Measurements from ENCODE around the gene KCNJ16.

- no peak for TF ChIP-seq POLR2A (IDR thresholded peaks at IDR 0.05)
- TF ChIP-seq, protein P1, sequence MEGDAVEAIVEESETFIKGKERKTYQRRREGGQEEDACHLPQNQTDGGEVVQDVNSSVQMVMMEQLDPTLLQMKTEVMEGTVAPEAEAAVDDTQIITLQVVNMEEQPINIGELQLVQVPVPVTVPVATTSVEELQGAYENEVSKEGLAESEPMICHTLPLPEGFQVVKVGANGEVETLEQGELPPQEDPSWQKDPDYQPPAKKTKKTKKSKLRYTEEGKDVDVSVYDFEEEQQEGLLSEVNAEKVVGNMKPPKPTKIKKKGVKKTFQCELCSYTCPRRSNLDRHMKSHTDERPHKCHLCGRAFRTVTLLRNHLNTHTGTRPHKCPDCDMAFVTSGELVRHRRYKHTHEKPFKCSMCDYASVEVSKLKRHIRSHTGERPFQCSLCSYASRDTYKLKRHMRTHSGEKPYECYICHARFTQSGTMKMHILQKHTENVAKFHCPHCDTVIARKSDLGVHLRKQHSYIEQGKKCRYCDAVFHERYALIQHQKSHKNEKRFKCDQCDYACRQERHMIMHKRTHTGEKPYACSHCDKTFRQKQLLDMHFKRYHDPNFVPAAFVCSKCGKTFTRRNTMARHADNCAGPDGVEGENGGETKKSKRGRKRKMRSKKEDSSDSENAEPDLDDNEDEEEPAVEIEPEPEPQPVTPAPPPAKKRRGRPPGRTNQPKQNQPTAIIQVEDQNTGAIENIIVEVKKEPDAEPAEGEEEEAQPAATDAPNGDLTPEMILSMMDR (IDR thresholded peaks at IDR 0.05): no peak
Observed at GRCh38 chr17:70158180-70158579, 83.2 kb downstream of the KCNJ16 start.
